HG03280 (cell line): ENCODE data around the gene PRRC2B.
"Not testable (repeated sequence)": the region's sequence is repeated elsewhere in the genome, so short reads cannot be mapped to it uniquely, and the experiment has no call there.

Experiments used
- ATAC-seq: cut with Tn5 transposase; IDR thresholded peaks from one replicate; pipeline ENCODE4 v1.9.1; 2021; ENCODE audit warnings: mild to moderate bottlenecking, moderate library complexity; ENCODE audit not compliant: unreplicated experiment

Gene PRRC2B

DNA sequence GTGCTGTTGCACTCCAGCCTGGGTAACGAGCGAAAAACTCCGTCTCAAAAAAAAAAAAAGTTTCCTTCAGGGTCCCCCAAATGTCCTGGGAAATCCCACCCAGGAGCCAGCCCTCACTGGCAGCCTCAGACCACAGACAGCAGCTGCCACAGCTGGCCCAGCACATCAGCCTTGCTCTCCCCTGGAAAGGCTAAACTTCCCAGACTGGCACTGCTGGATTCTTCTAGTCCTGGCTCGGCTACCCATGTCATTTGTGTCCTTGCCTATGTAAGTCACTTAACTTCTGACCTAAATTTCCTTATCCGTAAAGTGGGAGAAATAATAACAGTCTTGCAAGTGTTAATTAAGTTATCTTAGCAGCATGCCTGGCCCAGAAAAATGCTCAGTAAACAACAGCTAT is 8.6 kb upstream of the PRRC2B start:
- ATAC-seq, result no peak

DNA sequence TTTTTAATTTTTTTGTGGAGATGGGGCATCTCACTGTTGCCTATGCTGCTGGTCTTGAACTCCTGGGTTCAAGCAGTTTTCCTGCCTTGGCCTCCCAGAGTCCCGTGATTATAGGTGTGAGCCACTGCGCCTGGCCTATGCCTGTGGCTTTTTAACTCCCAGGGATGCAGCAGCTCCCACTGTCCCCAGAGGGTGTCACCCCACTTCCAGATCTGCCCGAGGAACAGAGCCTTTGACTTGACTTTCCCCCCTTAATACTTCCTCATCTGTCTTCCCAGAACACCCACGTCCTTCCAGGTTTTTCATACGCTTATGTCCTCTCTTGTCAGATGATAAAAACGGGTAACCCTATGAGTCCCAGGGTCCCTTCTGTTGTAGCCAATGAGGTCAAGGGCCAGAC is 7.6 kb upstream of the PRRC2B start:
- ATAC-seq, result no peak

DNA sequence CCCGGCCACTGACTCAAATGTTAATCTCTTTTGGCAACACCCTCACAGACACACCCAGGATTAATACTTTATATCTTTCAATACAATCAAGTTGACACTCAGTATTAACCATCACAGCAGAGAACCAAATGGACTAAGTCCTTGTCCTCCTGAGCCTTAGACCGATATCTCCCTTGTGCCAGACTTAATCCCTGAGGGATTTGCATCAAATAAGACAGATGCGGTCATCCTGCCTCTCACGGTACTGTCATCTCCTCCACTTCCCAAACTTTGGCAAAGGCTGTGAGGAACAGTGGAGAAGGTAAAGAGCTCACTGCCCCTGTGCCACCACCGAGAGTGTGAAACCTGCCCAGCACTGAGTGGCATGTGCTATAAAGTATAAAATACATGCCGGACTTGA is 6.5 kb upstream of the PRRC2B start:
- no peak for ATAC-seq

DNA sequence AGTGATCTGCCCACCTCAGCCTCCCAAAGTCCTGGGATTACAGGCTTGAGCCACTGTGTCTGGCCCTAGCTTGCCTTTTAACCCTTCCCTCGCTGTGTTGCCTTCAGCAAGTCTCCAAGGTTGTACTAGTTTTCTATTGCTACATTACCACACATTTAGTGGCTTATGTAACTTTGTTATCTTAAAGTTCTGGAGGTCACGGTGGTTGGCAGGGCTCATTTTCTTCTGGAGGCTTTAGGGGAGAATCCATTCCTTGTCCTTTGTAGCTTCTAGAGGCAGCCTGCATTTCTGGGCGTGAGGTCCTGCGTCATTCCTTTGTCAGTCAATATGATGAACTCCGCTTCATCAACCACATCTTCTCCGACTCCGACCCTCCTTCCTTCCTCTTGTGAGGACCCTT is 2.9 kb upstream of the PRRC2B start:
- ATAC-seq, result no peak

DNA sequence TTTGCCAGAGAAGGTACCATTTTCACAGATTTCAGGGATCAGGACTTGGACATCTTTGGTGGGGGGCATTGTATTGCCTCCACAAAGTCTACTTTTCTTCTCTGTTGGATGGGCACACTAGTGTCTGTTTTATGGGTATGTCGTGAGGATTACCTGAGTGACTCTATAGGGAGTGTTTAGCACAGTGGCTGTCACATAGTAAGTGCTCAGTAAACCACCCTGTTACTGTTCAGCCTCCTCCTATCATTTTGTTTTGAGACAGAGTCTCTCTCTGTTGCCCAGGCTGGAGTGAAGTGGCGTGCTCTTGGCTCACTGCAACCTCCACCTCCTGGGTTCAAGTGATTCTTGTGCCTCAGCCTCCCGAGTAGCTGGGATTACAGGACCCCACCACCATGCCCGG is 2.4 kb upstream of the PRRC2B start:
- ATAC-seq, result no peak

DNA sequence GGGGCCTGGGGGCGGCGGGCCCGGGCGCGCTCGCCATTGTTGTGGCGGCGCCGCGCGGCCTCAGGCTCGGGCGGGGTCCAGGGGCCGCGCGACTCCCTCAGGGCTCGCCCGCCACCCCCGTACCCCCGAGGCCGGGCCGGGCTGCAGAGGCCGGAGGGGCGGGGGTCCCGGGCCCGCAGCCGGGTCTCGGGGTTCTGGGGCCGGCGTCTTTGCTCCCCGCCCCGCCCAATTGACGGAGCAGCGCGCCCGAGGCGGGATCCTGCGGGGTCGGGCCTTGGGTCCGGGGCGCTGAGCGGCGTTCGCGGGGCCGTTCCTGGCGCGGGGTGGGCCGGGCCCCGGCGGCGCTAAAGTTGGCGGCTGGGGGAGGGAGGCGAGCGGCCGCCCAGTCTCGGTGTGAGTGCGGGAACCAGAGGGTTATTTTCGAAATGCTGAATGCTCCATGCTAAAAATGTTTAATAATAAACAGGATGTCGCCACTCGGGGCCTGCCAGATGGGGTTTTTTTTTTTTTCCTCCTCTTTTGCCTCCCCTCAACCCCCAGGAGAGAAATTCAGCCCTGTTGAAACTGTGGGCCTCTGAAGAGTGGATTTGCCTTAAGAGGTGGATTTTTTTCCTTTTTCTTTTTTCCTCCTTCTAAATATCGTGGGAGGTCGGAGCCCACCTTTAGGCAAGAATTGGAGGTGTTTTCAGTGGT is 724 bp downstream of the PRRC2B start:
- peak; percentile 34 for ATAC-seq

DNA sequence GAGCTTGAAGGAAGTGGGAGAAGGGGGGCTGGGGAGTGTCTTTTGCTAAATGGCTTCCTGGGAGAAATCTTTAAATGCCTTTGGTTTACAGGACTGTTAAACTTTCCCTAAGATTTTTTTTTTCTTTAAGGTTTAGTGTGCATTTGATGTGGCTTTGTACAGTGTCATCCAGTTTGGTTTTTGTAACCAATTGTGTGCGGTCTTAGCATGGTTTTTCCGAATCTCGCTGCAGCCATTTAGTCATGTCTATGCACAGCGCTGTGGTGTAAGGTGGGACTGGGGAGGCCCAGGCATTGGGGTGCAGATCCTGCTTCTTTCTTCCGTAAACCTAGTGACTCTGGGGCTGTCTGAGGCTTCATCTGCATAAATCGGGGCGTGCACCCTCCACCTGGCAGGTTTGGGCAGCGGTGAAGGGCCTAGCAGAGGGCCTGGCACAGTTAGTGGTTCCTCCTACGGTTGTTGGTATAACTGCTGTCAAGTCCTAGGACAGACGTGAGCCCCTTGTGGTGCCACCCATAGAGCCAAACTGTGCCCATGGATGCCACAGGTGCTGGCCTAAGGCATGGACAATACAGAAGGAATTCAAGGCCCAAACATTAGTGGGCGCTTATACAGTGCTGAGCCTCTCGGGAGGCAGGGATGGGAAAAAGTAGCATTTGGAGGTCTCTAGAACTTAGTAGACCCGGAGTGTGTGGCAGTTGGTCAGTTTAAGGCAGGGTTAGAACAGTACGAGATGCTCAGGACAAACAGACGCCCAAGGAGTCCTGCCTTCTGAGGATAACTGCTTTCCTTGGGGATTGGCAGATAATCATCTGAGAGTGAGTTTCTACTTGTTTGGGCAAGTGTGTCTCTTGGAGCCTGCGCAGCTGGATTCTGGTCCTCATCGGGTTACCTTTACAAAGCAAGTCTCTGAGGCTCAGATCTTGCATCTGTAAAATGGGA is 1.5 kb downstream of the PRRC2B start:
- no peak for ATAC-seq

DNA sequence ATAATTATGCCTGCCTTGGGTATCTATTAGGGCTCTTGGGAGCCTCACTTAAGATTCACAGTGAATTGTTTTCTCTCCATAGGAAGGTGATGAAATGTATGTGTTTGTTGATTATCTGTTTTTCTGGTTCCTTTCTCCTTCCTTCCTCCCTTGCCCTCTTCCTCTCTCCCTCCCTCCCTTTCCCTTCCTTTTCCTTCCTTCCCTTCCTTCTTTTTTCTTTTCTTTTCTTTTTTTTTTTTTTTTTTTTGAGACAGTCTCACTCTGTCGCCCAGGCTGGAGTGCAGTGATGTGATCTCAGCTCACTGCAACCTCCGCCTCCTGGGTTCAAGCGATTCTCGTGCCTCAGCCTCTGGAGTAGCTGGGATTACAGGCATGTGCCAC is 2.2 kb downstream of the PRRC2B start:
- ATAC-seq, result not testable (repeated sequence)

DNA sequence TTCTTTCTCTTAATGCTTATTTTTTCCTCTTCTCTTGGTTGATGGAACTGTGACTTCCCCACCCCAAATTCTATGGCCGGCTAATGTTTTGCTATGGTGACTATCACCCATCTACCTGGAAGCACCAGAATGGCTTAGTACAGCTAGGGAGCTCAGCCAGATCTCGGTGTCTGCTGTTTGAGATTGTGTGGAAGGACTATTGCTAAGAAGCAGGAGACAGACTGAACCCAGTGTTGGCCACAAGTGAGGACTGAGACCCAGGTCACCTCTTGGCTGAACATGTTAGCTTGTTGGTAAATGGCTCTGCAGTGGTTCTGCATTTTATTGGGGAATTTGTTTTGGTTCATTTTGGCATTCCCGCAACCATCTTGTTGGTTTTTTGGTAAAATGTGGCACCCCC is 2.7 kb downstream of the PRRC2B start:
- no peak for ATAC-seq

DNA sequence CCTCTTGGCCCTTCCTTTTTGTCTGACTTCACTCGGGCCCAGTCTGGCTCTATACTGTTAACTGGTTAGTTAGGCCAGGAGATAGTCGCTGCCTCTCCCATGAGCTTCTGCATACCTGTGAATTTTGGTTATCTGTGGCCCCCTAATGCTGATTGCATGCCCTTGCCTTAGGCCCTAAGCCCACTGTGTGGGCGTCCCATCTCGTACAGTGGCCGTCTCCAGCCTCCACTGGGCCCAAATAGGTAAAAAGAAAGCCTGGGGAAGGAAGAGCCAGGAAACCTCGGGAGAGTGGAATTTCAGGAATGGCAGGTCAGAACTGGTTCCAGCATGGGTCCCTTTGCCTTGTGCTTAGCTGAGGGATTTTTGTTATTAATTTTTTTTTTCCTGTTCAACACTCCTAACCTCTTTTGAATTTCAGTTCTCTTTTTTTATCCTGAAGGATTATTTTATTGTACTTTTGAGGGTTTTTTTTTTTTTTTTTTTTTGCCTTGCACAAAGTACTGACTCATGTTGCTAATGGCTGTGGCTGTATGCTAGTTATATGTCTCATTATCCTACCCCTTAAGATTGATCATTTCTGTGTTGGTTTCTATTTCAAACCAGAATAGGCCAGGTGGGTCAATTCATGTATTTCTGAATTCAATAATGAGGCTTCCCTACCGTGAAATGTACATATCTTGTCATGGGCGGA is 3.4 kb downstream of the PRRC2B start:
- no peak for ATAC-seq

DNA sequence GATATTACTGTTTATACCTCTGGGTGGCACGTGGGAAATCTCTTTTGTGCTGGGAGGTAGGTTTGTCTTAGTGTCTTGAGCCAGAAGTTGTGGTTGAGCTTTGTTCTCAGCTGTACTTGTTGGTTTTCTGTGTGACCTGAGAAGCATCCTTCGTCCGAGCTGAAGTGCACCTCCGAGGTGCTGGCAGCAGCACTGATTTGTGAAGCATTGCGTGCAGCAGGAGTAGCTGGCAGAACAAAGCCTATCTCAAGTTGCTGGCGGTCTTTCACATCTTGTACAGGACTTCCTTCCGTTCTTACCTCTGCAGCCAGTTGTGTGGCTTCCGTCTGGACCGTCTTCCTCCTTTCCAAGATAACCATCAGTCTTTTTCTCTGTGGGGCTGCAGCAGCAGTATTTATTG is 4.3 kb downstream of the PRRC2B start:
- ATAC-seq, result no peak

DNA sequence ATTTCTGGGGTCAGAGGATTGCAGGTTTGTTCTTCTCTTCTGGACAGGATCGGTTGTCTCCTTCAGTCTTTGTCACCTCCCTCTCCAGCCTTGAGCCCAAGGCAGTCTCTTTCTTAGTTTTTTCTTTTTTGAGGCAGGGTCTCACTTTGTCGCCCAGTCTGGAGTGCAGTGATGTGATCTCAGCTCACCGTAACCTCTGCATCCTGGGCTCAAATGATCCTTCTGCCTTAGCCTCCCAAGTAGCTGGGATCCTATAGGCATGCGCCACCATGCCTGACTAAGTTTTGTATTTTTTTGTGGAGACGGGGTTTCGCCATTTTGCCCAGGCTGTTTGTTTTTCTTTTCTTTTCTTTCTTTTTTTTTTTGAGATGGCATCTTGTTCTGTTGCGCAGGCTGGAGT is 6.1 kb downstream of the PRRC2B start:
- no peak for ATAC-seq

DNA sequence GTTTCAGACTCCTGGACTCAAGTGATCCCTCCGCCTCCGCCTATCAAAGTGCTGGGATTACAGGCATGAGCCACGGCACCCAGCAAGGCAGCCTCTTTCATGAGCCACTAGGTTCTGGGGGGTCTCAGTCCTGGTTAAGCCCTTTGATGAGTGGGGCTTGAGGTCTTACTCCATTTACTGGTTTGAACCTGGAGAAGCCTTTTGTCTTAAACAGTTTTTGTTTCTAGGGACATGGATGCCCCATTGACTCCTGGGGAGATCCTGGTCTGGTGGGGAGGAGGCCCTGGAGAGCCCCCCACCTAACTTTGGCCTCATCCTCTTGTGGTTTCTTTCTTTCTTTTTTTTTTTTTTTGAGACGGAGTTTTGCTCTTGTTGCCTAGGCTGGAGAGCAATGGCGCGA is 6.7 kb downstream of the PRRC2B start:
- ATAC-seq, result no peak

DNA sequence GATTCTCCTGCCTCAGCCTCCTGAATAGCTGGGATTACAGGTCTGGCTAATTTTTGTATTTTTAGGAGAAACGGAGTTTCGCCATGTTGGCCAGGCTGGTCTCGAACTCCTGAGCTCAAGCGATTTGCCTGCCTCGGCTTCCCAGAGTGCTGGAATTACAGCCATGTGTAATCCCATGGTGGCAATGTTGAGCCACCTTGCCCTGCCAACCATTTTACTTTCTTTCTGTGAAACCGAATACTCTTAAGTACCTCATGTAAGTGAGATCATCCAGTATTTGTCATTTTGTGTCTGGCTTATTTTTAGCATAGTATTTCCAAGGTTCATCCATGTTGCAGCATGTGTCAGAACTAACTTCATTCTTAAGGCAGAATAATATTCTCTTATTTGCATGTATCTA is 8.2 kb downstream of the PRRC2B start:
- ATAC-seq, result no peak

DNA sequence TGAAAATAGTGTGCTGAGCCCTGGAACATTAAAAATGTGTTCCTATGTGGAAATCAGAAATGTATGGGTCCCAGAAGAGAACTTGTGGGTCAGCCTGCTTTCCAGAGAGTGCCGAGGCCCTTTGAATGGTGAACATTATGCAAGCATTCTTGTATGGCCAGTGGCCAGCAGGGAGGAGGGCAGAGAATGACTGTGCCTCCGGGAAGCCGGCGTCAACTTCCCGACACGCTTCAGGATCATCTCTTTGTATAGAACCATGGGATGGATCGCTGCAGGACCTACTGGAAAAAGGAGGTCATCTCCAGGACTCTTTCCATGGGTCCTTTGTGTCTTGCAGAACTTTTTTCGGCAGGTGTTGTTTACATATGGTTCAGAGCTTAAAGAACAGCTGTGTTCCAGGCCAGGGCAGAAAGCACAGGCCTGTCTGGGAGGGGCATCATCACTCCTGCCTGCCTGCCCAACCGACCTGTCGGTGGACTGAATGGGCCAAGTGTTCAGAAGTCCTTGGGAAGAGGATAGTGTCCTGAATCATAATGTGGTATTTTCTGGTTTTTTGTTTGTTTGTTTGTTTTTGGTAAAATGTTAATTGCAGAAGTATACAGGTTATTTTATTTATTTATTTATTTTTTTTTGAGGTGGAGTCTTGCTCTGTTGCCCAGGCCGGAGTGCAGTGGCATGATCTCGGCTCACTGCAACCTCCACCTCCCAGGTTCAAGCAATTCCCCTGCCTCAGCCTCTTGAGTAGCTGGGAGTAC is 9.0 kb downstream of the PRRC2B start:
- no peak for ATAC-seq

DNA sequence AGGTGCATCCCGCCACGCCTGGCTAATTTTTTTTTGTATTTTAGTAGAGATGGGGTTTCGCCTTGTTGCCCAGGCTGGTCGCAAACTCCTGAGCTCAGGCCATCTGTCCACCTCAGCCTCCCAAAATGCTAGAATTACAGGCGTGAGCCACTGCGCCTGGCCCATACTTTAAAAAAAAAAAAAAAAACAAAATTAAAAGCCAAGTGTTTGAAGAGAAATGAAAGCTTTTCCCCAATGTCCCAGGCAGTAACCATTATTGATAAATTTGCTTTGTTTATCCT is 9.5 kb downstream of the PRRC2B start:
- ATAC-seq, result no peak

DNA sequence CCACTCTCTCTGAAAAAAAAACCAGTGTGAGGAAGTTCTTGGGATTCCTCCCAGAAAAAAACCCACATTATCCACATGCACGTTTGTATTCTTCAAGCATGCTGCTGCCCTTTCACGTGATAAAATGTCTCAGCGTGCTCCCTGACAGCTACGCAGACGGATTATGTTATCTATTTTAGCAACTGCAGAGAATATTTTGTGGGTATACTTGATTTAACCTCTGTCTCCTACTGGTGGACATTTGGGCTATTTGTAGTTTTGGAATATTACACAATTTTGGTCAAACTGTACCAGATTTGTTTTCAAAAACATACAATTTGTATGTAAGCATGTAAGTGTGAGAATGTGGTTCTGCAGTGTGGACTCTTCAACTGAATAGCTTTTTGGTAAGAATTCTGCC is 10.7 kb downstream of the PRRC2B start:
- ATAC-seq, result no peak

DNA sequence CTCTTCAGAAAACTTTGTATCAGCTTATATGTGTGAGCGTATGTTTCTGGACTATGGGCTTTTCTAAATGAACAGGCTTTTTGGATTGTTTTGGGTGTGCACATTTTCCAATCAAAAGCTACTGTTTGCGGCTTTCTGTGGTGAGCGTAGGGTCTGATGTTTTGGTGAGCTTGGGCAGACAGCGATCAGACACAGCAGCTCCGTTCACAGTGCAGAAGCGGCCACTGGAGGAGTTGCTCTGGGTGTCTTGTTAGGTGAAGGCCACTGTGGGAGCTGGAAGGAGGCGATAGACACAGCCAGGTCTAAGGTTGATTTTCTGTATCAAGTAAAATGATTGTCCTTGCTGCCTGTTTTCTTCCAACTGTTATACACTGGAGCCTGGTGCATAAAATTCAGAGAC is 11.1 kb downstream of the PRRC2B start:
- no peak for ATAC-seq

DNA sequence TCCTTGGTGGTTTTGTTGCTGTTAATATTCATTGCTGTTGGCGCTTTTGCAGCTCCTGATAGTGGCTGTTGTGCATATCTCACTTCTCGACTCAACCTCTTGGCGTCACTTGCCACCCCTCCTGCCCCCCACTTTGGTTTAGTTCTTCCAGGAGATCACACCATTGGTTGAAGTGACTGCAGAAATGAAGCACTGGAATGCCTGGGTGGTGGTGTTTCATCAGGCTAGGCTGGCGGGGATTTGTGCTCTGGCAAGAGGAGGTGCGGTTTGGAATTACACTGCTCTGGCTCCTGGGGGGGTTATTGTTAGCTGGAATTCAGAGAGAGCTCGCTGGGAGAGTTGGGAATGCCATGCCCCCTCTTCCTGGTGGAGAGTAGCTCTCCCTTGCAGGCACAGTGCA is 11.5 kb downstream of the PRRC2B start:
- no peak for ATAC-seq

DNA sequence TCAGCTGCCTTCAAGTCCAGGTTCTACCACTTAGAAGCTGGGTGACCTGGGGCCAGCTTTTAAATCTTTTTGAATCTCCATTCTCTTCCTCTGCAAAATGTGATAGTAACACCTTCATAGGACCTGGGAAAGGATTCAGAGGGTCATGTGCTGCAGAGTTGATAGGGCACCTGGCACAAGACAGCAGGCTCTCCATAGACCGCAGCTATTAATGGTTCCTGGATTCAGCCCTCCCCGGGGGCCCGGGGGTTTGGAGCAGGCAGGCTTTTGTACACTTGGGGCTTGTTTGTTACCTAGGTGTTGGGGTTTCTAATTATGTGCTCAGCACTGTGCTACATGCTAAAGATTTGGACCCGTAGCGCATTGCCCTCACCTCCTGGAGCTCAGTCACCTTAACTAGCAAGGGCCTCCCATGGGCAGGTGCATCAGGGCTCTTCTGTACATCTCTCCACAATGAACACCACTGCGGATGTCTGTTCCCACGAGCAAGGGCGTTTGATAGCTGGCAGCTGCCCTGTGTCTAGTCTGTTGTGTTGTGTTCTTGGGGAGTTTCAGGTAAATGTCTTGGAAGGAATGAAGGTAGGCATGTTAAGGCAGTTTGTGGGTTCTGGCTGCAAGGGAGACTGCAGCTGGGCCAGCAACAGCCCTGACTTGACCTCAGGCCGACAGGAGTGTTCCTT is 12.1 kb downstream of the PRRC2B start:
- no peak for ATAC-seq
